ENCODE measurements around the gene VNN1.
"Not testable (repeated sequence)": the region's sequence is repeated elsewhere in the genome, so short reads cannot be mapped to it uniquely, and the experiment has no call there.

Gene VNN1

GRCh38 chr6:132669690-132670291 is 44.1 kb downstream of the VNN1 start:
- DNase-seq (ENCODE audit: low read depth) = no peak

- DNase-seq (ENCODE audit: low read depth) = no peak
These were observed 47.7 kb downstream of the VNN1 start for GRCh38 chr6:132666118-132666517.

GRCh38 chr6:132664309-132665034 is 49.4 kb downstream of the VNN1 start:
- DNase-seq (ENCODE audit: low read depth) = no peak

- DNase-seq (ENCODE audit: low read depth) = no peak
These were observed 50.2 kb downstream of the VNN1 start for GRCh38 chr6:132663661-132664060.

GRCh38 chr6:132661906-132662305 is 51.9 kb downstream of the VNN1 start:
- no peak for DNase-seq (ENCODE audit: low read depth)

- DNase-seq (ENCODE audit: low read depth) = no peak
These were observed 54.8 kb downstream of the VNN1 start, which contains the start of gene TAAR1 for GRCh38 chr6:132659082-132659481. TAAR1 (minus strand) TSS chr6:132659182; CDS start chr6:132646003, 13,179 bp downstream.

- no peak for DNase-seq (ENCODE audit: low read depth)
These were observed 62.8 kb downstream of the VNN1 start for GRCh38 chr6:132651062-132651461.

GRCh38 chr6:132650429-132650828 is 63.4 kb downstream of the VNN1 start:
- no peak for DNase-seq (ENCODE audit: low read depth)

GRCh38 chr6:132648828-132649227 is 65.0 kb downstream of the VNN1 start:
- no peak for DNase-seq (ENCODE audit: low read depth)

GRCh38 chr6:132648356-132648755 is 65.5 kb downstream of the VNN1 start:
- no peak for DNase-seq (ENCODE audit: low read depth)

- DNase-seq (ENCODE audit: low read depth) = no peak
These were observed 70.3 kb downstream of the VNN1 start for GRCh38 chr6:132643547-132643946.

- DNase-seq (ENCODE audit: low read depth) = not testable (repeated sequence)
These were observed 76.7 kb downstream of the VNN1 start for GRCh38 chr6:132637135-132637534.

- DNase-seq (ENCODE audit: low read depth) = not testable (repeated sequence)
These were observed 77.9 kb downstream of the VNN1 start for GRCh38 chr6:132635906-132636305.

GRCh38 chr6:132635288-132635687 is 78.6 kb downstream of the VNN1 start:
- DNase-seq (ENCODE audit: low read depth) = not testable (repeated sequence)

- DNase-seq (ENCODE audit: low read depth) = no peak
These were observed 79.1 kb downstream of the VNN1 start for GRCh38 chr6:132634796-132635195.

- DNase-seq (ENCODE audit: low read depth) = no peak
These were observed 80.5 kb downstream of the VNN1 start for GRCh38 chr6:132633362-132633761.

All from HS-27A (cell line).